Testis (tissue), 3 donors: ENCODE measurements around the gene CDK18. TPM values are rescaled to one million over a fixed set of nuclear protein-coding genes. Genes with fewer than 3 reads are reported as not detected.

Source experiments
- DNase-seq: peaks from one replicate; pipeline ENCODE4 v3.0.0-alpha.2; 2019
- H3K27ac ChIP-seq, 2 donors: fragments of 200-600 bp; sonication (generic); one replicate each; pipeline ENCODE4 v1.5.1; 2019
- H3K27me3 ChIP-seq: fragments of 200-600 bp; sonication (generic); one replicate; pipeline ENCODE4 v1.5.1; 2019
- H3K36me3 ChIP-seq: fragments of 200-600 bp; sonication (generic); one replicate; pipeline ENCODE4 v1.5.1; 2017; ENCODE audit warnings: low read depth; ENCODE audit errors: missing control alignments
- H3K4me1 ChIP-seq: fragments of 200-600 bp; sonication (generic); one replicate; pipeline ENCODE4 v1.5.1; 2019
- H3K4me3 ChIP-seq, 2 donors: fragments of 200-600 bp; sonication (generic); one replicate each; pipeline ENCODE4 v1.5.1; 2017 to 2019
- H3K9me3 ChIP-seq: fragments of 200-600 bp; sonication (generic); one replicate; pipeline ENCODE4 v1.5.1; 2017
- CTCF ChIP-seq, 3 experiments: fragments of 450-650 bp in 2 of 3; fragments of 200-600 bp in 1 of 3; sonication (generic) in 1 of 3; IDR thresholded peaks; one replicate each; pipeline ENCODE4 v1.5.1; 2016 to 2019; ENCODE audit warnings: antibody characterized with exemption in 3 of 3, mild to moderate bottlenecking in 2 of 3, moderate library complexity in 1 of 3
- POLR2A ChIP-seq: fragments of 450-650 bp; IDR thresholded peaks from one replicate; pipeline ENCODE4 v1.6.1; 2017; ENCODE audit warnings: antibody characterized with exemption, mild to moderate bottlenecking, moderate library complexity
- WGBS, 2 donors: methylation state at CpG; one replicate each; pipeline ENCODE4 v1.1.5; 2018; 5-methylcytosine and 5-hydroxymethylcytosine counted together
- intact Hi-C: fragments of 100-400 bp; cut with DNase I; formaldehyde crosslinking; loops from one replicate; pipeline ENCODE4 v1.15.1; 2023; ENCODE audit warnings: low total_unique reads
- polyA plus RNA-seq: library from polyadenylated mRNA; stranded (reverse); fragments of 350-450 nt; fragmentation: Illumina TruSeq; extraction: RNeasy Lipid Tissue Mini Kit (QIAGEN cat#74804); gene quantifications from one replicate; pipeline ENCODE4 v1.2.3, GENCODE V29; 2014; ENCODE audit warnings: low read depth, low replicate concordance; ENCODE audit not compliant: insufficient read depth
- total RNA-seq, 2 donors: library from RNA; depleted of rRNA; stranded (reverse); fragments of >200 nt; gene quantifications; one replicate each; pipeline ENCODE4 v1.2.3, GENCODE V29; 2016

The CDK18 gene
- total and polyA plus RNA-seq, 3 donors from 2014 or later, result 6.5 to 9.2 (median 8.5) TPM

- H3K4me3 ChIP-seq, result no peak overlapping the region
- no peaks in the 10 kb centered on the region for H3K4me1 ChIP-seq
- intact Hi-C loops, result loop anchor here (5.0 to 10.0 kb wide), 2 partner anchors 35 to 132 kb away; no protein-coding TSS in a partner anchor
- H3K27ac ChIP-seq, result no peak overlapping the region
- TF ChIP-seq POLR2A (no peak), CTCF (IDR thresholded peaks at IDR 0.05) (no peak)
- no peaks in the 10 kb centered on the region for H3K9me3 ChIP-seq
- no peaks in the 10 kb centered on the region for H3K36me3 ChIP-seq
- WGBS, 2 donors, result 100% methylated on average over 5 of the region's 5 CpGs
- no peaks in the 10 kb centered on the region for H3K27me3 ChIP-seq
- no peak for DNase-seq
Observed at GRCh38 chr1:205522692-205523091, 18.2 kb downstream of the CDK18 start.

GRCh38 chr1:205523261-205523890, 18.9 kb downstream of the CDK18 start:
- H3K27ac ChIP-seq, result no peak overlapping the region
- 91 to 97% methylated on average over 5 to 16 of the region's 16 CpGs for WGBS, 2 donors

GRCh38 chr1:205523891-205524793, 19.7 kb downstream of the CDK18 start:
- Histone ChIP-seq H3K27ac (no peak overlapping the region), H3K4me1 (no peaks in the 10 kb centered on the region), H3K4me3 (no peak overlapping the region), H3K27me3 (no peaks in the 10 kb centered on the region), H3K36me3 (no peaks in the 10 kb centered on the region), H3K9me3 (no peaks in the 10 kb centered on the region)
- TF ChIP-seq POLR2A, result no peak
- TF ChIP-seq CTCF (IDR thresholded peaks at IDR 0.05), result peak; percentile 65 to 75 (median 73)
- DNase-seq, result peak; percentile 86
- WGBS, 2 donors, result 60 to 62% methylated on average over 13 to 16 of the region's 16 CpGs
- intact Hi-C loops, result loop anchor here (5.0 to 10.0 kb wide), 2 partner anchors 37 to 131 kb away; no protein-coding TSS in a partner anchor

More at GRCh38 chr1:205523261-205523890, 18.9 kb downstream of the CDK18 start:
- Histone ChIP-seq H3K4me1 (no peaks in the 10 kb centered on the region), H3K36me3 (no peaks in the 10 kb centered on the region), H3K27me3 (no peaks in the 10 kb centered on the region), H3K9me3 (no peaks in the 10 kb centered on the region), H3K4me3 (no peak overlapping the region)
- intact Hi-C loops, result loop anchor here (5.0 to 10.0 kb wide), 2 partner anchors 36 to 131 kb away; no protein-coding TSS in a partner anchor
- no peak for TF ChIP-seq CTCF (IDR thresholded peaks at IDR 0.05)
- TF ChIP-seq POLR2A, result no peak
- DNase-seq, result no peak

- intact Hi-C loops, result loop anchor here (5.0 to 10.0 kb wide), 2 partner anchors 37 to 130 kb away; no protein-coding TSS in a partner anchor
- H3K4me3 ChIP-seq, result no peak overlapping the region
- TF ChIP-seq POLR2A, result no peak
- no peak for TF ChIP-seq CTCF (IDR thresholded peaks at IDR 0.05)
- no peak for DNase-seq
- no peaks in the 10 kb centered on the region for H3K27me3 ChIP-seq
- no peaks in the 10 kb centered on the region for H3K36me3 ChIP-seq
- no peaks in the 10 kb centered on the region for H3K4me1 ChIP-seq
- H3K27ac ChIP-seq, result no peak overlapping the region
- 60 to 86% methylated on average over 2 to 4 of the region's 4 CpGs for WGBS, 2 donors
- no peaks in the 10 kb centered on the region for H3K9me3 ChIP-seq
Observed at GRCh38 chr1:205524794-205525101, 20.3 kb downstream of the CDK18 start.
